GM13977 (cell line): ENCODE results near the gene ZNF616.

Experiments
- DNase-seq: peaks from one replicate; pipeline ENCODE4 v3.0.0; 2012; ENCODE audit warnings: low spot score
- in situ Hi-C: fragments of 300-500 bp; cut with MboI; formaldehyde crosslinking; loops from one replicate; pipeline ENCODE4 v1.12.0; 2022; ENCODE audit warnings: low sequenced_read_pairs, low pct_unique_long_range_greater_than_20kb, mixed read lengths, inconsistent platforms; ENCODE audit not compliant: unreplicated experiment
- TF ChIP-seq, protein P1 (sequence below): IDR thresholded peaks from 2 replicates; pipeline ENCODE4 v1.5.1; 2012; ENCODE audit warnings: mild to moderate bottlenecking, control low read depth; ENCODE audit not compliant: insufficient read depth; ENCODE audit errors: extremely low read depth, missing control alignments

ZNF616 gene

DNA sequence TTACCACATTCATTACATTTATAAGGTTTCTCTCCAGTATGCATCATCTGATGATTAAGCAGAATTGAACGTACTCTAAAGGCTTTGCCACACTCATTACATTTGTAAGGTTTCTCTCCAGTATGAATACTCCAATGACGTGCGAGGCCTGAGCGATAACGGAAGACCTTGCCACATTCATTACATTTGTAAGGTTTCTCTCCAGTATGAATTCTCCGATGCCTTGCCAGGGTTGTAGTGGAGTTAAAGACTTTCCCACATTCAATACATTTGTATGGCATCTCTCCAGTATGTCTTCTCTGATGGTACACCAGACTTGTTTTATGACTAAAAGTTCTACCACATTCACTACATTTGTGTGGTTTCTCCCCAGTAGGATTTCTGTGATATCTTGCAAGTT, 74.3 kb downstream of the ZNF616 start:
- DNase-seq: no peak
- TF ChIP-seq, protein P1, sequence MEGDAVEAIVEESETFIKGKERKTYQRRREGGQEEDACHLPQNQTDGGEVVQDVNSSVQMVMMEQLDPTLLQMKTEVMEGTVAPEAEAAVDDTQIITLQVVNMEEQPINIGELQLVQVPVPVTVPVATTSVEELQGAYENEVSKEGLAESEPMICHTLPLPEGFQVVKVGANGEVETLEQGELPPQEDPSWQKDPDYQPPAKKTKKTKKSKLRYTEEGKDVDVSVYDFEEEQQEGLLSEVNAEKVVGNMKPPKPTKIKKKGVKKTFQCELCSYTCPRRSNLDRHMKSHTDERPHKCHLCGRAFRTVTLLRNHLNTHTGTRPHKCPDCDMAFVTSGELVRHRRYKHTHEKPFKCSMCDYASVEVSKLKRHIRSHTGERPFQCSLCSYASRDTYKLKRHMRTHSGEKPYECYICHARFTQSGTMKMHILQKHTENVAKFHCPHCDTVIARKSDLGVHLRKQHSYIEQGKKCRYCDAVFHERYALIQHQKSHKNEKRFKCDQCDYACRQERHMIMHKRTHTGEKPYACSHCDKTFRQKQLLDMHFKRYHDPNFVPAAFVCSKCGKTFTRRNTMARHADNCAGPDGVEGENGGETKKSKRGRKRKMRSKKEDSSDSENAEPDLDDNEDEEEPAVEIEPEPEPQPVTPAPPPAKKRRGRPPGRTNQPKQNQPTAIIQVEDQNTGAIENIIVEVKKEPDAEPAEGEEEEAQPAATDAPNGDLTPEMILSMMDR: no peak
- in situ Hi-C loops: no loop called here
